ENCODE measurements around the gene PLEKHA5.
"Not testable (repeated sequence)": the region's sequence is repeated elsewhere in the genome, so short reads cannot be mapped to it uniquely, and the experiment has no call there.

The PLEKHA5 gene

DNA sequence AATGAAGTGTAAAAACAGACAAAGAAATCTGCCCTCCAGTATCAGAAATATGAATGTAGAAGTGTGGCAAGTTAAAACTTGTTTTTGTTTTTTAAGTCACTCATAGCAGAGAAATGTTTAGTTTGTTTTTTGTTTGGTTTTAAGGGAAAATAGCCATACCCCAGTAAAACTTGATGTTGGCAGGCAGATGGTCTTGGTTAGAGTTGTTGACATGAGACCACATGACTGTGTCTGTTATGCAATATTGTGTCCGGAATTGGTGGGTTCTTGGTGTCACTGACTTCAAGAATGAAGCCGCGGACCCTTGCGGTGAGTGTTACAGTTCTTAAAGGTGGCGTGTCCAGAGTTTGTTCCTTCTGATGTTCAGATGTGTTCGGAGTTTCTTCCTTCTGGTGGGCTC, 99.5 kb downstream of the PLEKHA5 start:
- not testable (repeated sequence) for H3K4me3 ChIP-seq (ENCODE audit: low read depth, low read length); H3K27ac ChIP-seq (ENCODE audit: low read depth, low read length); H3K27me3 ChIP-seq (ENCODE audit: control insufficient read depth, insufficient read depth, low read length); H3K36me3 ChIP-seq (ENCODE audit: control insufficient read depth, insufficient read depth, low read length); H3K9ac ChIP-seq (ENCODE audit: low read length)
- H3K9me3 ChIP-seq (ENCODE audit: control insufficient read depth, insufficient read depth, low read depth, low read length), result peaks cover 17% of the 10 kb centered on the region
- peaks cover 31% of the 10 kb centered on the region for H3K4me1 ChIP-seq (ENCODE audit: control insufficient read depth, insufficient read depth, low read length)

DNA sequence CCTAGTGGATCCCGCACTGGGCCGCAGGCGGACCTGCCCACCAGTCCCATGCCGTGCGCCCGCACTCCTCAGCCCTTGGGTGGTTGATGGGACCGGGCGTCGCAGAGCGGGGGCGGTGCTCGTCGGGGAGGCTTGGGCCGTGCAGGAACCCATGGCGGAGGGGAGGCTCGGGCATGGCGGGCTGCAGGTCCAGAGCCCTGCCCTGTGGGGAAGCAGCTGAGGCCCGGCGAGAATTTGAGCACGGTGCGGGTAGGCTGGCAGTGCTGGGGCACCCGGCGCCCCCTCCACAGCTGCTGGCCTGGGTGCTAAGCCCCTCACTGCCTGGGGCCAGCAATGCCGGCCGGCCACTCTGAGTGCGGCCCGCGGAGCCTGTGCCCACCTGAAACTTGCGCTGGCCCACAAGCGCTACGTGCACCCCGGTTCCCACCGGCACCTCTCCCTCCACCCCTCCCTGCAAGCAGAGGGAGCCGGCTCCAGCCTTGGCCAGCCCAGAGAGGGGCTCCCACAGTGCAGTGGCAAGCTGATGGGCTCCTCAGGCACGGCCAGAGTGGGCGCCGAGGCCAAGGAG, 100.8 kb downstream of the PLEKHA5 start:
- H3K4me1 ChIP-seq (ENCODE audit: control insufficient read depth, insufficient read depth, low read length), result peaks cover 37% of the 10 kb centered on the region

DNA sequence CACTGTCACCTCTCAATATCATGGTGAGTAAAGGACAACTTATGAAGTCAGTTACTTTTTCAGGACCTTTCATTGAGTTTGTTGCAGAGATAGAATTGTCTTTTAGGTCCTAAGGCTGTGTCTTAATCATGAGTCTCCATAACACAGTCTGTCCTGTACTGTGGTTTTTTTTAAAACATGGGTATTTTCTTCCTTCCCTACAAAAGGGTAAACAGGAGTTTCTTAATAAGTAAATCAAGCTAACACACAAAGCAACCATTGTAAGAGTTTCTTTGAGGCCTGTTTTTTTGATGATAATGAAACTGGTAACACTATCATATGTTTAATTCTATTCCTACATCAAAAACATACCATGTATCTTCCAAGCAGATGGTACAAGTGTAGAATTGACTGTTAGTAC, 101.4 kb downstream of the PLEKHA5 start:
- no peak overlapping the region for H3K9ac ChIP-seq (ENCODE audit: low read length)
- peaks cover 9% of the 10 kb centered on the region for H3K36me3 ChIP-seq (ENCODE audit: control insufficient read depth, insufficient read depth, low read length)
- H3K9me3 ChIP-seq (ENCODE audit: control insufficient read depth, insufficient read depth, low read depth, low read length), result peaks cover 17% of the 10 kb centered on the region
- no peak overlapping the region for H3K4me3 ChIP-seq (ENCODE audit: low read depth, low read length)
- no peaks in the 10 kb centered on the region for H3K27me3 ChIP-seq (ENCODE audit: control insufficient read depth, insufficient read depth, low read length)
- no peak overlapping the region for H3K27ac ChIP-seq (ENCODE audit: low read depth, low read length)
- peaks cover 41% of the 10 kb centered on the region for H3K4me1 ChIP-seq (ENCODE audit: control insufficient read depth, insufficient read depth, low read length)

More for the DNA sequence above, 100.8 kb downstream of the PLEKHA5 start:
- Histone ChIP-seq H3K27ac (ENCODE audit: low read depth, low read length) (no peak overlapping the region), H3K9me3 (ENCODE audit: control insufficient read depth, insufficient read depth, low read depth, low read length) (peaks cover 17% of the 10 kb centered on the region), H3K9ac (ENCODE audit: low read length) (no peak overlapping the region), H3K27me3 (ENCODE audit: control insufficient read depth, insufficient read depth, low read length) (no peaks in the 10 kb centered on the region), H3K36me3 (ENCODE audit: control insufficient read depth, insufficient read depth, low read length) (peaks cover 9% of the 10 kb centered on the region), H3K4me3 (ENCODE audit: low read depth, low read length) (no peak overlapping the region)

DNA sequence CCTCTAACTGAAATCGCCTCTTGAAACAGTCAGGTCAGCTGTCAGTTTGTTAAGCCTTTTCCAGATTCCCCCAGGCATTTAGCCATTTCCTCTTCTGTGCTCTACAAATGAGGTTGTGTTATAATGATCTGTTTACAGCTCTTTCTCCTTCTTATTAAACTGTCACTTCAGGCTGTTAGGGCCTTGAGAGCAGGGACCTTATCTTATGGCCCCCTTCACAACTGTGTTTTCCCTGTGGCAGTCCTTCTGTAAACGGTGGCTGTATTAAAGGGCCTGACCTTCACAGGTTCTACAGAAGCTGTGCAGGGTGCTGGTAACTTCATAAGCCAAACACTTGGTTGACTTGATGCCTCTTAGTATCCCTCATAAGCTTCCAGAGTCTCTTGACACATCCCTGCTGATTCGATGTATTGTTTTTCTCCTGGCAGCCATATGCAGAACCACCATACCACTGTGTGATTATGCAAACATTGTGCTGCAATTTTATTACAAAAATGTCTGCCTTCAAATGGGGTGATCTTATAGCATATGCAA, 104.7 kb downstream of the PLEKHA5 start:
- no peak overlapping the region for H3K4me3 ChIP-seq (ENCODE audit: low read depth, low read length)
- H3K9me3 ChIP-seq (ENCODE audit: control insufficient read depth, insufficient read depth, low read depth, low read length), result peaks cover 15% of the 10 kb centered on the region
- peaks cover 4% of the 10 kb centered on the region for H3K36me3 ChIP-seq (ENCODE audit: control insufficient read depth, insufficient read depth, low read length)
- no peak overlapping the region for H3K27ac ChIP-seq (ENCODE audit: low read depth, low read length)
- no peaks in the 10 kb centered on the region for H3K27me3 ChIP-seq (ENCODE audit: control insufficient read depth, insufficient read depth, low read length)
- peaks cover 38% of the 10 kb centered on the region for H3K4me1 ChIP-seq (ENCODE audit: control insufficient read depth, insufficient read depth, low read length)
- no peak overlapping the region for H3K9ac ChIP-seq (ENCODE audit: low read length)

DNA sequence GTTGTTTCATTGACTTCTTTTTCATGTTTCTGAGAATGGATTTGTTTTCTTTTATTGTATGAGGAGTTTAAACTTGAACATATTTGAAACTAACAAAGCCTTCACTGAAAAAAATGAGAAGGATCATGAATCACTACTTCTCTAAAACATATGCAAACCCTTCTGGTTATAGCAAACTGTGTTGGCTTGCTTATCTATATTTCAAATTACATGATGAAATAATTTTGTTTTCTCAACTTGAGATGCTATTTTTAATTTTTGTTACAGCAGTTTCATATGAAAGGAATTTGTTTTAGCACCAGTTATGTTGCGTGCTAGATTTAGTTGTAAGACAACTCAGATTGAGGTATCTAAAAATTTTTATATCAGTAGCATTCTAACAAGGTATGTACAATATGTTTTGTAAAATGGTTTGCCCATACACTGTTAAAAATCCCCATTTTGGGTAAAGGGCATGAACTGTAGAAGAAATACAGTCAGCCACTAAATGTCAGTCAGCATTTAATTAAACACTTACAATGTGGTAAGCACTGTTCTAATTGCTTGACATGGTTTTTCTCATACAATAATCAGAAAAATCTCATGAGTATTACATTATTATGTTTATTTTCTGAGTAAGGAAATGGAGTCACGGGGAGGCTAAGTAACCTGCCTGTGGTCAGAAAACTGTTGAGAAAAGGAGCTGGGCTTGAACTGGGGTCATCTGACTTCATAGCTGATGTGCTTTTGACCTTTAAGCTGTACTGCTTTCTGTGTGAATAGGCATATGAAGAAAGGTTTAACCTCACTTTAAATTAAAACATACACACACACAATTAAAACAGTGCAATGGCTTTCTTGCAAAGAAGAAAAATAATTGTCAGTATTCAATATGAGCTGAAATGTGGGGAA, 105.7 kb downstream of the PLEKHA5 start:
- Histone ChIP-seq H3K9ac (ENCODE audit: low read length) (no peak overlapping the region), H3K4me3 (ENCODE audit: low read depth, low read length) (no peak overlapping the region), H3K36me3 (ENCODE audit: control insufficient read depth, insufficient read depth, low read length) (peaks cover 4% of the 10 kb centered on the region), H3K9me3 (ENCODE audit: control insufficient read depth, insufficient read depth, low read depth, low read length) (peaks cover 6% of the 10 kb centered on the region), H3K4me1 (ENCODE audit: control insufficient read depth, insufficient read depth, low read length) (peaks cover 39% of the 10 kb centered on the region), H3K27ac (ENCODE audit: low read depth, low read length) (no peak overlapping the region), H3K27me3 (ENCODE audit: control insufficient read depth, insufficient read depth, low read length) (no peaks in the 10 kb centered on the region)

DNA sequence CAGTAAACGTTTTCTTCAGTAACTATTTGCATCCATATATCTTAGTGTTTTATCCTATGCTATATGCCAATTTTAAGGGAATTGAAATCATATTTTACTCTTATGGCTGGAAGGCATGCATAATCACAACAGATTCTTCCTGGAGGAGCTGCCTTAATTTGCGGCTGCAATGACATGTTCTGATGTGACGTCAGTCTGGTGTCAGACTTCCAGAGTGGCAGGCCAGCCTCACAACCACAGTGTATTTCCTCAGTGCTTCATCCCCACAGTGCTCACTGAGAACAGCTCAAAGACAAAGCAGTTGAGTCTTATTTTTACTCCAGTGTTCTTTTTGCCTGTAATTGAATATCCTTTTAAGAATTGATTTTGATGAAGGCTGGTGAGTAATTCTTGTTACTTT, 107.1 kb downstream of the PLEKHA5 start:
- Histone ChIP-seq H3K36me3 (ENCODE audit: control insufficient read depth, insufficient read depth, low read length) (no peaks in the 10 kb centered on the region), H3K4me3 (ENCODE audit: low read depth, low read length) (no peak overlapping the region), H3K9me3 (ENCODE audit: control insufficient read depth, insufficient read depth, low read depth, low read length) (no peaks in the 10 kb centered on the region), H3K27ac (ENCODE audit: low read depth, low read length) (no peak overlapping the region), H3K4me1 (ENCODE audit: control insufficient read depth, insufficient read depth, low read length) (peaks cover 39% of the 10 kb centered on the region), H3K9ac (ENCODE audit: low read length) (no peak overlapping the region), H3K27me3 (ENCODE audit: control insufficient read depth, insufficient read depth, low read length) (no peaks in the 10 kb centered on the region)

DNA sequence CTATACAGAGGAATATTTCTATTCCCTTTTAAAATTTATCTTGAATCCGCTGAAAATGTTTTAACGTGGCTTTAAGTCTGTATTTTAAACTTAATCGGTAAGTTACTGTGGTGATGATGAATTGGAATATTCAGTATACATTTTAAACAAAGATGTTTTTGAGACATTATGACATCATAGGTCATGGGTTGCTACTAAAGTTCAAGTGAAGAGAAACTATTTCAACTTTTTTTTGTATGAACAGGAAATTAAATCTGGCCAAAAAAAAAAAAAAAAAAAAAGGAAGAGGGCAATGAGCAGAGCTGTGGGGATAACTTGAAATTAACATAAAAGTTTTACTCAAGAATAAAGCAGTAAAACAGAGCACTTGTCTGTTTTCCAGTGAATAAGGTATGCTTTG, 109.0 kb downstream of the PLEKHA5 start:
- no peak overlapping the region for H3K27ac ChIP-seq (ENCODE audit: low read depth, low read length)
- no peaks in the 10 kb centered on the region for H3K27me3 ChIP-seq (ENCODE audit: control insufficient read depth, insufficient read depth, low read length)
- no peaks in the 10 kb centered on the region for H3K36me3 ChIP-seq (ENCODE audit: control insufficient read depth, insufficient read depth, low read length)
- H3K4me1 ChIP-seq (ENCODE audit: control insufficient read depth, insufficient read depth, low read length), result peaks cover 29% of the 10 kb centered on the region
- H3K9ac ChIP-seq (ENCODE audit: low read length), result no peak overlapping the region
- no peaks in the 10 kb centered on the region for H3K9me3 ChIP-seq (ENCODE audit: control insufficient read depth, insufficient read depth, low read depth, low read length)
- no peak overlapping the region for H3K4me3 ChIP-seq (ENCODE audit: low read depth, low read length)

DNA sequence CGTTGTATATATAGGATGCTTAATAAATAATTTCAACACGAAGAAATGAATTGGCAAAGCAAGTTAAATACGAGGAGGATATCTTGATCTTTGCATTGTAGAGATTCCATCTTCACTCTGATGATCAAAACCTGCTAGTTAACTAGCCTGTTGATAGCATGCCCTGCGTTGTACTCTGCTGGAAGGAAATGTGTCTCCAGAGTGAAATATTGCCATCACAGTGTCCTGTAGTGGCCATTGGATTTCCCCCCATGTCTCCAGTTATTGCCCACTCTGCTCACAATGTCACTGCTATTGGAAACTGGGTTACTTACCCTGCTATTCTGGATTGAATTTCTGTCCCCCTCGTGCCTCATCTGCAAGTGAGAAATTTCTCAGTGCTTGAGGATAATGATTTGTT, 109.6 kb downstream of the PLEKHA5 start:
- Histone ChIP-seq H3K36me3 (ENCODE audit: control insufficient read depth, insufficient read depth, low read length) (no peaks in the 10 kb centered on the region), H3K9me3 (ENCODE audit: control insufficient read depth, insufficient read depth, low read depth, low read length) (no peaks in the 10 kb centered on the region), H3K4me3 (ENCODE audit: low read depth, low read length) (no peak overlapping the region), H3K4me1 (ENCODE audit: control insufficient read depth, insufficient read depth, low read length) (peaks cover 23% of the 10 kb centered on the region), H3K27ac (ENCODE audit: low read depth, low read length) (no peak overlapping the region), H3K27me3 (ENCODE audit: control insufficient read depth, insufficient read depth, low read length) (no peaks in the 10 kb centered on the region), H3K9ac (ENCODE audit: low read length) (no peak overlapping the region)

DNA sequence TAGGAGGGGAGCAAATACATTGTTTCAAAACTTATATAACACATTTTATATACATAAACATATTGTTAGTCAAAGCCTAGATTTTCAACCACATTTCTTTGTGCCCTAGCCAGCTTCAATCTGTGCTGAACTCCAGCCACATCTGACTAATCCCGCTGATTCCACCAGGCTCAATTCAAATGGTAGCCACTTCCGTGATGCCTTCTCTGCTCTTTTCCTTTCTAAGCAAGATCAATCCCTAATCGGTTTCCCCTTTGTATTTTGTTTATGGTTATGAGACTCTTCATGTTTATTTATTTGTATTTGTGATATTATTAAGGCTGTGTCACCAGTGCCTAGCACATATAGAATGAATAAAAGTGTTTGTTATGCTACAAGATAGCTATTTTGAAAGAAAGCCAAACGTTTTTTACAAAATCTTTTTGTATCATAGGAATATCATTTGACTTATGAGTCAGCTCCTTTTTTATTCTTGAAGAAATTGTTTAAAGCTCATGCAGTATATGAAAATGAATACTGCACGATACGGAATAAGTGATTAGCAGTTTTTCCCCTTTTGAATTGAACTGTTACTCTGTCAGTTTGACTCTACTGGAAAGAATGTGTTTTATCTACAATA, 110.2 kb downstream of the PLEKHA5 start:
- Histone ChIP-seq H3K4me1 (ENCODE audit: control insufficient read depth, insufficient read depth, low read length) (peaks cover 18% of the 10 kb centered on the region), H3K9me3 (ENCODE audit: control insufficient read depth, insufficient read depth, low read depth, low read length) (no peaks in the 10 kb centered on the region), H3K4me3 (ENCODE audit: low read depth, low read length) (no peak overlapping the region), H3K27me3 (ENCODE audit: control insufficient read depth, insufficient read depth, low read length) (no peaks in the 10 kb centered on the region), H3K36me3 (ENCODE audit: control insufficient read depth, insufficient read depth, low read length) (no peaks in the 10 kb centered on the region), H3K9ac (ENCODE audit: low read length) (no peak overlapping the region), H3K27ac (ENCODE audit: low read depth, low read length) (no peak overlapping the region)

DNA sequence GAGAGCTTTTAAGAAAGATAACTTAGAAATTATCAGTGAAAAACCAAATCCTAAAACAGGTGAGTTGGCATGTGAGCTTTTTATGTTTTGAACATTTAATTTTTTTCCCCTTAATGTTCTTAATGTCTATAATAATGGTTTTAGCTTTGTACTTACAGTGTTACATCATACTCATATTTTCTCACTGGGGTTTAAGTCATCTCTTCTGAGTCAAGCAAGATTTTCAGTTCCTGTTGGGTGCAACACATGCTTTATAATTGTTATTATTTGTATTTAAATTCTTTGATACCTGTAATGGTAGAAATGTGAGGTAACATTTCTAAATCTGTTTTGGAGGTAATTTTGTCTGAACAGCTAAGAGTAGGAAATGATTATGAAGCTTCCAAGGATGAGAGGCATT, 113.0 kb downstream of the PLEKHA5 start:
- no peak overlapping the region for H3K27ac ChIP-seq (ENCODE audit: low read depth, low read length)
- no peak overlapping the region for H3K4me3 ChIP-seq (ENCODE audit: low read depth, low read length)
- H3K9me3 ChIP-seq (ENCODE audit: control insufficient read depth, insufficient read depth, low read depth, low read length), result no peaks in the 10 kb centered on the region
- H3K9ac ChIP-seq (ENCODE audit: low read length), result no peak overlapping the region
- peaks cover 13% of the 10 kb centered on the region for H3K4me1 ChIP-seq (ENCODE audit: control insufficient read depth, insufficient read depth, low read length)
- H3K27me3 ChIP-seq (ENCODE audit: control insufficient read depth, insufficient read depth, low read length), result no peaks in the 10 kb centered on the region
- H3K36me3 ChIP-seq (ENCODE audit: control insufficient read depth, insufficient read depth, low read length), result no peaks in the 10 kb centered on the region

DNA sequence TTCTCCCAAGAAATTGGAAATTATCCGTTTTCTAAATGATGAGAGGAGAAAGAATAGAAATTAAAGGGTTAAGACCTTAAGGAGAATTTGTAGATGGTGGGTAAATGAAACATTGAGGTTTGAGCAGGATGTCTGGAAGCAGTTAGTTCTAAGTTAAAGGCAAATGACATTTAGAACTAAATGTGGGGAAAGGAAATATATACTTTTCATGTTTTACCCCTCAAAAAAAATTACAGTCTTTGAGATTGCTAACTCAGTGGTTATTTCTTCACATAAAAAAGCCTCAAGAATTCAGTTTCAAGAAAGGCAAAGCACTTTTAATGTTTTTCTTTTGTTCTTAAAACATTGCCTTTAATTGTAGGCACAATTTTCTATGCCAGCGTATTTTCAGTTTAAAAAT, 114.0 kb downstream of the PLEKHA5 start:
- H3K27me3 ChIP-seq (ENCODE audit: control insufficient read depth, insufficient read depth, low read length), result no peaks in the 10 kb centered on the region
- H3K4me1 ChIP-seq (ENCODE audit: control insufficient read depth, insufficient read depth, low read length), result peaks cover 13% of the 10 kb centered on the region
- no peaks in the 10 kb centered on the region for H3K9me3 ChIP-seq (ENCODE audit: control insufficient read depth, insufficient read depth, low read depth, low read length)
- H3K36me3 ChIP-seq (ENCODE audit: control insufficient read depth, insufficient read depth, low read length), result no peaks in the 10 kb centered on the region
- no peak overlapping the region for H3K4me3 ChIP-seq (ENCODE audit: low read depth, low read length)
- H3K27ac ChIP-seq (ENCODE audit: low read depth, low read length), result no peak overlapping the region
- H3K9ac ChIP-seq (ENCODE audit: low read length), result no peak overlapping the region
